GM23338 (cell line): ENCODE results near the gene GALNT1. TPM values are rescaled to one million over a fixed set of nuclear protein-coding genes. Genes with fewer than 3 reads are reported as not detected.

ENCODE experiments used
- ATAC-seq: fragments of 200-7000 bp; cut with Tn5 transposase; 3 replicates; pipeline ENCODE4 v1.9.1; 2020
- DNase-seq: peaks from one replicate; pipeline ENCODE4 v3.0.0-alpha.2; 2015; ENCODE audit warnings: low spot score
- H2AFZ ChIP-seq: fragments of 200-600 bp; sonication (generic); 2 replicates; pipeline ENCODE4 v1.8.0; 2016; ENCODE audit warnings: antibody characterized with exemption, mild to moderate bottlenecking, moderate library complexity
- H3F3A ChIP-seq: fragments of 200-600 bp; sonication (generic); replicated peaks from 2 replicates; pipeline ENCODE4 v1.8.0; 2017; ENCODE audit warnings: antibody characterized with exemption, mixed run types, low read depth
- H3K27ac ChIP-seq: fragments of 200-600 bp; sonication (generic); 2 replicates; pipeline ENCODE4 v1.6.1; 2016; ENCODE audit warnings: low read depth
- H3K27me3 ChIP-seq: fragments of 200-600 bp; sonication (generic); 2 replicates; pipeline ENCODE4 v1.8.0; 2016; ENCODE audit warnings: mild to moderate bottlenecking, mixed run types, moderate library complexity; ENCODE audit not compliant: insufficient read depth
- H3K36me3 ChIP-seq: fragments of 200-600 bp; sonication (generic); 2 replicates; pipeline ENCODE4 v1.8.0; 2016; ENCODE audit warnings: mild to moderate bottlenecking; ENCODE audit not compliant: insufficient read depth
- H3K4me1 ChIP-seq: fragments of 200-600 bp; sonication (generic); 2 replicates; pipeline ENCODE4 v1.8.0; 2016; ENCODE audit warnings: mild to moderate bottlenecking, moderate library complexity; ENCODE audit not compliant: insufficient read depth
- H3K4me2 ChIP-seq: fragments of 200-600 bp; sonication (generic); 2 replicates; pipeline ENCODE4 v1.7.1; 2017; ENCODE audit warnings: mixed run types
- H3K4me3 ChIP-seq: fragments of 200-600 bp; sonication (generic); 2 replicates; pipeline ENCODE4 v1.6.1; 2016; ENCODE audit warnings: mixed run types
- H3K79me2 ChIP-seq: fragments of 200-600 bp; sonication (generic); replicated peaks from 2 replicates; pipeline ENCODE4 v1.8.0; 2017; ENCODE audit warnings: mild to moderate bottlenecking; ENCODE audit not compliant: insufficient read depth
- H3K9me2 ChIP-seq: fragments of 200-600 bp; sonication (generic); 2 replicates; pipeline ENCODE4 v1.8.0; 2017; ENCODE audit not compliant: insufficient read depth
- H4K20me1 ChIP-seq: fragments of 200-600 bp; sonication (generic); replicated peaks from 2 replicates; pipeline ENCODE4 v1.8.0; 2017; ENCODE audit warnings: mild to moderate bottlenecking; ENCODE audit not compliant: insufficient read depth
- H3K27ac Mint-ChIP-seq: 2 replicates; pipeline ENCODE4 v1.8.0; 2020; ENCODE audit warnings: inconsistent platforms, mild to moderate bottlenecking, moderate library complexity, mixed read lengths
- H3K27me3 Mint-ChIP-seq: 3 replicates; pipeline ENCODE4 v1.8.0; 2022; ENCODE audit warnings: low read depth, mild to moderate bottlenecking, moderate library complexity, mixed read lengths, inconsistent platforms; ENCODE audit not compliant: insufficient read depth, poor library complexity
- H3K36me3 Mint-ChIP-seq: 3 replicates; pipeline ENCODE4 v1.8.0; 2021; ENCODE audit warnings: low read depth, mild to moderate bottlenecking, inconsistent platforms, moderate library complexity, mixed read lengths
- H3K4me1 Mint-ChIP-seq: 3 replicates; pipeline ENCODE4 v1.8.0; 2020; ENCODE audit warnings: mild to moderate bottlenecking, inconsistent platforms, mixed read lengths
- H3K4me3 Mint-ChIP-seq: 3 replicates; pipeline ENCODE4 v1.8.0; 2021; ENCODE audit warnings: moderate library complexity, mild to moderate bottlenecking, inconsistent platforms, mixed read lengths
- H3K9me3 Mint-ChIP-seq: 3 replicates; pipeline ENCODE4 v1.8.0; 2020; ENCODE audit warnings: moderate library complexity, mild to moderate bottlenecking, inconsistent platforms, mixed read lengths
- CREB1 ChIP-seq: fragments of 250-450 bp; sonication (Bioruptor Pico); IDR thresholded peaks from 2 replicates; pipeline ENCODE4 v1.5.0; 2020; ENCODE audit warnings: low read depth, mild to moderate bottlenecking, moderate library complexity
- CTCF ChIP-seq, 2 experiments: fragments of 200-600 bp in 1 of 2; sonication (generic) in 1 of 2; conservative IDR thresholded peaks; 2 replicates each; pipeline versions ENCODE4 v1.5.1 to v1.6.1; 2016 to 2017; ENCODE audit warnings: antibody characterized with exemption in 2 of 2, low read depth in 2 of 2, mild to moderate bottlenecking in 2 of 2, moderate library complexity in 1 of 2
- ETS1 ChIP-seq: IDR thresholded peaks from 2 replicates; pipeline ENCODE4 v1.6.1; 2016; ENCODE audit warnings: antibody characterized with exemption
- EZH2 ChIP-seq: fragments of 200-600 bp; sonication (generic); IDR thresholded peaks from one replicate; pipeline ENCODE4 v1.8.0; 2017; ENCODE audit warnings: antibody characterized with exemption, mild to moderate bottlenecking, low read depth; ENCODE audit not compliant: unreplicated experiment
- JUNB ChIP-seq: IDR thresholded peaks from one replicate; pipeline ENCODE4 v1.6.1; 2016; ENCODE audit warnings: antibody characterized with exemption; ENCODE audit not compliant: unreplicated experiment
- NANOG ChIP-seq: IDR thresholded peaks from 2 replicates; pipeline ENCODE4 v1.6.1; 2016; ENCODE audit warnings: antibody characterized with exemption, borderline replicate concordance
- POLR2AphosphoS5 ChIP-seq: IDR thresholded peaks from 2 replicates; pipeline ENCODE4 v1.6.1; 2016; ENCODE audit warnings: antibody characterized with exemption, low read depth
- REST ChIP-seq: IDR thresholded peaks from one replicate; pipeline ENCODE4 v1.6.1; 2018; ENCODE audit warnings: antibody characterized with exemption; ENCODE audit not compliant: unreplicated experiment
- ZNF114 ChIP-seq: fragments of 250-450 bp; sonication (Bioruptor Pico); IDR thresholded peaks from 2 replicates; pipeline ENCODE4 v1.5.0; 2020; ENCODE audit warnings: mild to moderate bottlenecking, moderate library complexity
- ZNF331 ChIP-seq: fragments of 250-450 bp; sonication (Bioruptor Pico); IDR thresholded peaks from 2 replicates; pipeline ENCODE4 v1.5.0; 2020; ENCODE audit warnings: low read depth, mild to moderate bottlenecking, moderate library complexity
- ZNF462 ChIP-seq: fragments of 250-450 bp; sonication (Bioruptor Pico); IDR thresholded peaks from 2 replicates; pipeline ENCODE4 v1.5.0; 2020; ENCODE audit warnings: mild to moderate bottlenecking, moderate library complexity
- polyA plus RNA-seq: library from polyadenylated mRNA; unstranded; fragments of >200 nt; fragmentation: Nextera tagmentation; extraction: Ambion mirVana; gene quantifications from 2 replicates; pipeline ENCODE4 v1.2.1, GENCODE V29; 2016
- total RNA-seq: library from RNA; depleted of rRNA; stranded (reverse); fragments of >200 nt; shearing (Covaris generic); gene quantifications from 2 replicates; pipeline ENCODE4 v1.2.3, GENCODE V29; 2014

The GALNT1 gene
- total and polyA plus RNA-seq, 2 experiments from 2014 or later: 37.4 to 60.8 TPM

GRCh38 chr18:35713545-35713944, 132.0 kb downstream of the GALNT1 start (continued):
- no peak for TF ChIP-seq REST

- Histone ChIP-seq H3K4me1 (no peaks in the 10 kb centered on the region), H2AFZ (no peak overlapping the region), H3K79me2 (no peaks in the 10 kb centered on the region), H3K9me2 (0 out of 2 replicates have a peak, but pooled peaks cover 4% of the 10 kb centered on the region), H3F3A (no peaks in the 10 kb centered on the region), H3K4me3 (no peak overlapping the region), H3K4me2 (no peak overlapping the region), H3K27ac (no peak overlapping the region), H3K36me3 (no peaks in the 10 kb centered on the region; the same call in 1 of the 2 replicates), H3K27me3 (no peaks in the 10 kb centered on the region), H4K20me1 (no peaks in the 10 kb centered on the region)
- H3K4me1 Mint-ChIP-seq: no peaks in the 10 kb centered on the region
- peaks cover 22% of the 10 kb centered on the region; the same call in 2 of the 3 replicates for H3K9me3 Mint-ChIP-seq
- H3K4me3 Mint-ChIP-seq: no peak overlapping the region
- H3K36me3 Mint-ChIP-seq: peaks cover 15% of the 10 kb centered on the region; the same call in 2 of the 3 replicates
- no peak overlapping the region for H3K27ac Mint-ChIP-seq
- ATAC-seq (no peak), DNase-seq (no peak)
- H3K27me3 Mint-ChIP-seq: peaks cover 7% of the 10 kb centered on the region
- TF ChIP-seq JUNB (no peak), ZNF114 (CRISPR knock-in tag) (no peak), CTCF (conservative IDR thresholded peaks at IDR 0.05; ENCODE audit: low read depth in 2 of 2) (no peak), NANOG (no peak), ETS1 (no peak), ZNF331 (CRISPR knock-in tag) (no peak), EZH2 (no peak), CREB1 (no peak), POLR2AphosphoS5 (no peak), ZNF462 (CRISPR knock-in tag) (no peak)
Measured at GRCh38 chr18:35714539-35714938, 133.0 kb downstream of the GALNT1 start.
